Measurements from ENCODE around the gene CAPZB.

CAPZB gene

DNA sequence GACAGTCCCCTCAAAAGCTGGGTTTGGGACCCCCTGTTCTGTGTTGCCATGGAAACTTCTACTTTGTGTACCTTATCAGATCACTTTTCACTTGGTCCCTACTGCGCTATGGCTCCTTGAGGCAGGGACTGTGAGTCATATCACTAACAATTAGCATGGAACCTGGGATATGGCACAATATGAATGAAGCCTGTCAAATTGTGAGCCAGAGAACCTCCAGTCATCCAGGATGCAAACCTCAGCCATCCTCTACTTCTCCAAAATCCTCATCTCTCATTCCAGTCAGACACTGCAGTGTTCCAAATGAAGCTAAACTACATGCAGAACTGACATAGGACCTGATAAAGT is 11.2 kb upstream of the CAPZB start:
- DNase-seq = no peak

GRCh38 chr1:19495799-19496526 is 10.6 kb upstream of the CAPZB start:
- DNase-seq = no peak

- no peak for DNase-seq
Measured at GRCh38 chr1:19495000-19495656, 9.8 kb upstream of the CAPZB start.

- DNase-seq = no peak
Measured at GRCh38 chr1:19493547-19493946, 8.2 kb upstream of the CAPZB start.

- DNase-seq = no peak
Measured at GRCh38 chr1:19489996-19490395, 4.7 kb upstream of the CAPZB start.

DNA sequence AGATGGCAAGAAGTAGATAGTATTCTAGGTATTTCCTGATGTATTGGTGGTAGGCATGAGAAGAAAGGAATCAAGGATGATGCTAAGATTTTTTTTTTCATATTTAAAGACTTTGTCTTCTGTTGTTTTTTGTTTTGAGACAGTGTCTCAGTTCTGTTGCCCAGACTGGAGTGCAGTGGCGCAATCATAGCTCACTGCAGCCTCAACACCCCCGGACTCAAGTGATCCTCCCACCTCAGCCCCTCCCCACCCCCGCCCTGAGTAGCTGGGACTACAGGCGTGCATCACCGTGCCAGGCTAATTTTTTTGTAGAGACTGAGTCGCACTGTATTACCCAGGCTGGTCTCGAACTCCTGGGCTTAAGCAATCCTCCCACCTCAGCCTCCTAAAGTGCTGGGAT is 2.8 kb upstream of the CAPZB start:
- DNase-seq = no peak

GRCh38 chr1:19484798-19485361 is 459 bp downstream of the CAPZB start:
- no peak for DNase-seq

DNA sequence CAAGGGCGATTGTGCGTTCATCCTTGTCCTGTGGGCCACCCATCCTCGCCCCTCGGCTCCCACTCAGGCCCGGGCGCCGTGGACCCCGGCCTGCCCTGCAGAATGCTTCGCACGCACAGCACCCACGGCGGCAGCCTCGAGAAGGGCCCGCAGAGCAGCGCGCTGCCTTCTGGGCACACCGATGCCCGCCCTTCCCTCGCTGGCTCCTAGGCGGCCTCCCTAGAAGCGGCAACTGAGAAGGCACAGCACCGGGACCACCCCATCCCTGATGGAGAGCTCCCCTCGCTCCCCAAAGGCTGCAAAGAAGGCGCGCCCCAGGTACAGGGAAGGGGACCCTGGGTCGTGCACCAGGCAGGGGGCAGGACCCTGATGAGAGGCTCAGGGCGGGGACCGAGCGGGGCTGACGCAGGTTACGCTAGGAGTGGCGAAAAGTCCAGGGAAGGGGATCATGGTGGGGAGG is 971 bp downstream of the CAPZB start:
- DNase-seq = no peak

DNA sequence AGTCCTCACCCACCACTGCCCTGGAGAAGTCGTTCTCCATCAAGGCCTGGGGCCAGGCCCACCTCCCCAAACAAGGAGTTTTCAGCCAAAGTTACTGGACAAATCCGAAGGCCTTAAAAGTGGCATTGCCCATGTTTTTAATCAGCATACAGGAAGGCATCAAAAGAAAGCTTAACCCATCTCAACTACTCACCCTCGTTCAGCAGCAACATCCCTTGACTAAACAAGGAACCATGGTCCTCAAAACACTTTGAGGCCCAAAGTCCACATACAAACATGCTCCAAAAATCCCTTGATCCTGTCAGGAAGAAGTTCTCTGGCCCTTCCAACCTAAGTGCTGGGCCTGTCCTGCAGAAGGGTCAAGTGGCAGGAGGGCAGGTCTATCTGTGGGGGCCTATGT is 1.6 kb downstream of the CAPZB start:
- no peak for DNase-seq

DNA sequence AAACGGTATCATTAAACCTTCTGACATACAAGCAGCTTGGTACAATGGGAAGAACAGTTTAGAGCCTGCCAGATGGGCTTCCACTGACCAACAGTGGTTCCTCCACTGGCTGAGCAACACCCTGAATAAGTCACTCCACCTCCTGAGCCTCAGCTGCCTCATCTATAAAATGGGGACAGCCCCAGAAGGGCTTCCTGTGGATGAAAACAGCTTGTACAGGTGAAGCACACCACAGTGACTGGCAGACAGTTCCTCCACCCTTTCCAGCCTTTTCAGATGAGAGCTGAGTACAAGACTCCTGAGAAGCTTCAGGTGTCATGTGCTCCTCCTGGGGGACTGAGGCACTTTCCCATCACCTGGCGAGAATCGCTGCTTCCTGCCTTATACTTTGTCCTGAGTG is 2.1 kb downstream of the CAPZB start:
- DNase-seq = no peak

DNA sequence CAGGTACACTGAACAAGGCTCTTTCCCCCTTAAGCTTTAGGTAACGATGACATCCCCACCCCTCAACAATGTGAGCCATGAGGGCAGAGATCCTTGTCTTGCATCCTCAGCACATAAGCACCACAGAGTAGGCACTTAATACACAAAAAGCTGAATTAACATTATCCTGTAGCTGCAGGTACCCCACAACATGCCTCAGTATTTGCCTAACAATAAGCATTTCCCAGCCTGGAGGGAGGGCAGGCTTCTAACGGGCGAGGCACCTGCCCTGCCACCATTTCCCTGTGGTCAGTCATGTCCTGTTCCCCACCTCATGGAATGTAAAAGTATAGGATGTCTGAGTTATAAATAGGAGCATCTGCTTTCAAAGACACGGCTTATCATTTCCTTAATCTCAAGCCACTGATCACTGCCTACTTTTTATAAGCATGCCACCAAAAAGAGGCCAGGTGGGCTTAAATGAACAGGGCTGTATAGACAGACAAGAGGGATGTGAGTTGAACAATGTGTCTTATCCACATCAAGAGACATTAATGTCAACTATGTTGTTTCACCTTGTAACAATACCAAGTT is 3.4 kb downstream of the CAPZB start:
- DNase-seq = no peak

GRCh38 chr1:19480282-19480681 is 5.1 kb downstream of the CAPZB start:
- no peak for DNase-seq

- DNase-seq = no peak
Measured at GRCh38 chr1:19479351-19480120, 5.8 kb downstream of the CAPZB start.

DNA sequence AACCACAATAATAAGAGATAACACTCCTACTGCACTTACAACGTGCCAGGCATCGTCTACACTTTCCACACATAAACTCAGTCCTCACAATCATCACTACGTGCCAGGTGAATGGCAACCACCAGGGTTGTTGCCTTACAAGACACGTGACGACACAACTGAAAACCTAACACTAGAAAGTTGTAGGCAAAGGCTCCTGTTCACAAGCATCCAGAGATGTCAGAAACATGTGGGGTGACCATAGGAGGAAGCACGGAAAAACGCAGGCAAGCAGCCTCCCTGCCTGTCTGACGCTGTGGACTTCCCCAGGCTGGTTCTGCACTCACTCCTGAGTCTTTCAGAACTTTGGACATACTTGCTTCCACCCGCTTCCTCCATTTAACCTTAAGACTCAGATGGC is 7.0 kb downstream of the CAPZB start:
- DNase-seq = no peak

GRCh38 chr1:19477284-19478249 is 7.8 kb downstream of the CAPZB start:
- peak in 1 of 2 donors; percentile 28 for DNase-seq

- no peak for DNase-seq
Measured at GRCh38 chr1:19476450-19477190, 8.7 kb downstream of the CAPZB start.

- DNase-seq = no peak
Measured at GRCh38 chr1:19475296-19475695, 10.0 kb downstream of the CAPZB start.

DNA sequence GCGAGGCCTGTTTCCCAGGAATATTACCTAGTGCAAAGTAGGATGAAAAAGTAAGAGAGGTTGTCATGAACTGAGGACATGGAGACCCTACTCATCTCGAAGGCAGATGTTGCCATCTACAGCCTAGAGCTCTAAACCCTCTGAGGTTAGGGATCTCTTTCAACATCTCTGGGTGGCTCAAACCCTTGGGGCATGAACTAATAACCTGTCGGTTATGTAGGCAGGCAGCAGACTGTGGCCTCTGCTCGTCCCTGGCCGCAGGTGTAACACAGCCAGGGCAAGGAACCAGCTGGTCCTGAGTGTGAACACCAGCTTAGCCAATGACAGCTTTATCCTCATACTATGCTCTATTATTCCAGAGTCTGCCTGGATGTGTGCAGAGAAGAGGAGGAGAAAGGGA is 13.2 kb downstream of the CAPZB start:
- DNase-seq = no peak

GRCh38 chr1:19469004-19469403 is 16.3 kb downstream of the CAPZB start:
- DNase-seq = no peak

DNA sequence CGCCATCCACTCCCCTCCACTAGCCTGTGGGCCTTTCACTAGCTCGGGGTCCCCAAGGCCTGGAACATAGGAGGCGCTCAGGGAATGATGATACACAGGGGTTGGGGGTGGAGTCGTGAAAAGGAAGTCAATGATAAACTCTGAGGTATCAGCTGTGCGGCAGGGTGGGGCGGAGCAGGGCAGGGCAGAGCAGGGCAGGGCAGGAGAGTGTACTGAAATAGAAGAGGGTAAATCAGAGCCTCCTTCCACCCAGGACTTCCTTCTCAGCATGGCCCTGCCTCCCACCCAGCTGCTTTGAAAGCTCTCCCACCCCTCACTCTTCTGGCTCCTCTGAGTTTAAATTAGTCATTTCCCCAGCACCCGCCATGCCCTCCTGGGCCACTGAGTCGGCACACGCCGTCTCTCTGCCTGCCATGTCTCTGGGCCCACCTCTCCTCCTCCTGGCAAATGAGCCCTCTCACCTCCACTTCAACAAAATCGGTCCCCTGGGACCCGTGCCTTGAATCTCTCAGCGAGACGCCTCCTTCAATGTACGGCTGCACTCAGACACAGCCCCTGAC is 16.9 kb downstream of the CAPZB start:
- no peak for DNase-seq
